ENCODE data around the gene PRKCH.

DNA sequence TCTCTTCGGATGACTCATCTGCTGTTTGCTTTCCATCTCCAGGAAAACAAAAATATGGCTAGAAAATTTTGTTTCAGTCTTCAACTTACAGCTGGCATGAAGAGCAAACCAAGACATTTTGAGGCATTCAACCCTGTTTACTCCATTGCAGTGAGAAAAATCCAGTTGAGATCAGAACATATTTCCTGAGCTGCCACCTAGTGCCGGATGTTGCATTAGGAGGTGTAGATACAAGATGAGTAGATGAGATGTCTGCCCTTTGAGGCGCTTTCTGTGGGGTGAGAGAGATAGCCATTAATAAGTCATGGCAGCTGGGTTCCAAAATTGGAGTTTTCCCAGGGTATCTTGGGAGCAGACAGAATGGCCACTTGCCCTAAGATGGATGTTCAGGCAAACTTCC, 171.1 kb downstream of the PRKCH start:
- TF ChIP-seq CTCF (IDR thresholded peaks at IDR 0.05; ENCODE audit: low read depth, low read length) (no peak), EZH2phosphoT487 (IDR thresholded peaks at IDR 0.05; ENCODE audit: low read depth) (no peak)
